A549 (cell line): ENCODE data around the gene DIAPH2. TPM values are rescaled to one million over a fixed set of nuclear protein-coding genes. Genes with fewer than 3 reads are reported as not detected.
A peak's percentile ranks its signal among the peaks of the same experiment; 100 is the strongest.

ENCODE experiments used
- ATAC-seq, 2 experiments: fragments of 200-7000 bp in 1 of 2; fragments of >200 bp in 1 of 2; cut with Nextera tagmentation in 1 of 2; cut with Tn5 transposase in 1 of 2; 3 replicates each; pipeline versions ENCODE4 v1.8.0 to v1.9.1; 2018 to 2020; ENCODE audit warnings: mild to moderate bottlenecking in 1 of 2, moderate library complexity in 1 of 2
- CTCF ChIA-PET: fragments of 300-600 bp; sonication (Branson Sonifier 250); formaldehyde crosslinking; extraction: SDS; loops from one replicate; lab custom pipeline; 2021; ENCODE audit warnings: antibody characterized with exemption, inconsistent platforms; lab: Yijun Ruan, JAX
- POLR2A ChIA-PET: fragments of 350-600 bp; formaldehyde crosslinking; extraction: SDS; loops from one replicate; lab custom pipeline; 2021; ENCODE audit warnings: antibody characterized with exemption, inconsistent platforms; lab: Yijun Ruan, JAX
- DNase-seq, 2 experiments: peaks; one replicate each; pipeline versions ENCODE4 v3.0.0 to v3.0.0-alpha.2; 2011 to 2016; ENCODE audit warnings: low read depth in 1 of 2, low spot score in 1 of 2
- FAIRE-seq: peaks from 2 replicates; lab custom pipeline; 2011; peaks lifted over from hg19 to GRCh38; lab: Jason Lieb, UNC
- H3K27ac ChIP-seq, 2 experiments: fragments of >200 bp; sonication (Bioruptor Twin); formaldehyde crosslinking; 3 replicates each; pipeline ENCODE4 v1.5.1; 2016 to 2017
- H3K4me1 ChIP-seq: fragments of >200 bp; sonication (Bioruptor Twin); formaldehyde crosslinking; 3 replicates; pipeline ENCODE4 v1.6.1; 2016
- H3K4me2 ChIP-seq: fragments of >200 bp; sonication (Bioruptor Twin); formaldehyde crosslinking; 3 replicates; pipeline ENCODE4 v1.6.1; 2016
- H3K4me3 ChIP-seq: fragments of >200 bp; sonication (Bioruptor Twin); formaldehyde crosslinking; 3 replicates; pipeline ENCODE4 v1.5.1; 2016
- H3K9me3 ChIP-seq: fragments of >200 bp; sonication (Bioruptor Twin); formaldehyde crosslinking; 3 replicates; pipeline ENCODE4 v1.6.1; 2016
- CBX8 ChIP-seq: fragments of 200-600 bp; sonication (generic); IDR thresholded peaks from 2 replicates; pipeline ENCODE4 v1.6.1; 2016
- CHD4 ChIP-seq: fragments of 200-600 bp; sonication (generic); IDR thresholded peaks from 2 replicates; pipeline ENCODE4 v1.6.1; 2016; ENCODE audit warnings: antibody characterized with exemption, mild to moderate bottlenecking, borderline replicate concordance
- CTCF ChIP-seq: fragments of >200 bp; sonication (Bioruptor Twin); formaldehyde crosslinking; IDR thresholded peaks from 3 replicates; pipeline ENCODE4 v1.5.1; 2016
- ELK1 ChIP-seq: fragments of 150-350 bp; IDR thresholded peaks from 2 replicates; pipeline ENCODE4 v1.6.1; 2014; ENCODE audit warnings: low read depth, mild to moderate bottlenecking, low read length
- EP300 ChIP-seq, 2 experiments: fragments of >200 bp; sonication (Bioruptor Twin); formaldehyde crosslinking; IDR thresholded peaks; 2 replicates in 1 of 2; 3 replicates in 1 of 2; pipeline ENCODE4 v1.6.1; 2016 to 2017
- ESRRA ChIP-seq: fragments of 150-350 bp; IDR thresholded peaks from 2 replicates; pipeline ENCODE4 v1.6.1; 2014; ENCODE audit warnings: mild to moderate bottlenecking, low read length, borderline replicate concordance
- FOSB ChIP-seq: fragments of 250-450 bp; sonication (Bioruptor Pico); IDR thresholded peaks from 2 replicates; pipeline ENCODE4 v1.5.0; 2020; ENCODE audit warnings: mild to moderate bottlenecking, moderate library complexity
- FOSL2 ChIP-seq, 2 experiments: fragments of 450-650 bp in 1 of 2; fragments of >200 bp in 1 of 2; sonication (Bioruptor Twin) in 1 of 2; formaldehyde crosslinking; IDR thresholded peaks; 2 replicates each; pipeline versions ENCODE4 v1.5.0 to v1.6.1; 2016 to 2020; ENCODE audit warnings: mild to moderate bottlenecking in 1 of 2, moderate library complexity in 1 of 2
- GATA3 ChIP-seq: IDR thresholded peaks from 2 replicates; pipeline ENCODE4 v1.6.1; 2012; ENCODE audit warnings: borderline replicate concordance
- HES2 ChIP-seq: fragments of >200 bp; sonication (Bioruptor Twin); formaldehyde crosslinking; IDR thresholded peaks from 2 replicates; pipeline ENCODE4 v1.6.1; 2016
- JUN ChIP-seq, 2 experiments: fragments of >200 bp; sonication (Bioruptor Twin); formaldehyde crosslinking; IDR thresholded peaks; 2 replicates in 1 of 2; 3 replicates in 1 of 2; pipeline ENCODE4 v1.6.1; 2016 to 2017
- JUNB ChIP-seq: fragments of >200 bp; sonication (Bioruptor Twin); formaldehyde crosslinking; IDR thresholded peaks from 2 replicates; pipeline ENCODE4 v1.6.1; 2016
- KDM1A ChIP-seq: fragments of 200-600 bp; sonication (generic); IDR thresholded peaks from 2 replicates; pipeline ENCODE4 v1.6.1; 2016; ENCODE audit warnings: low read depth, mild to moderate bottlenecking
- KDM5A ChIP-seq: fragments of 200-600 bp; sonication (generic); IDR thresholded peaks from 2 replicates; pipeline ENCODE4 v1.6.1; 2016; ENCODE audit warnings: antibody characterized with exemption, mild to moderate bottlenecking
- MAX ChIP-seq: IDR thresholded peaks from 2 replicates; pipeline ENCODE4 v1.6.1; 2012
- NPAS2 ChIP-seq: fragments of 250-450 bp; sonication (Bioruptor Pico); IDR thresholded peaks from 2 replicates; pipeline ENCODE4 v1.8.0; 2022; ENCODE audit warnings: mild to moderate bottlenecking, moderate library complexity, borderline replicate concordance
- PHF8 ChIP-seq: fragments of 200-600 bp; sonication (generic); IDR thresholded peaks from 2 replicates; pipeline ENCODE4 v1.6.1; 2016; ENCODE audit warnings: low read depth, mild to moderate bottlenecking, antibody characterized with exemption, moderate library complexity, borderline replicate concordance
- POLR2A ChIP-seq: IDR thresholded peaks from 2 replicates; pipeline ENCODE4 v1.6.1; 2012; ENCODE audit warnings: mild to moderate bottlenecking, low read length
- RARB ChIP-seq: fragments of 250-450 bp; sonication (Bioruptor Pico); IDR thresholded peaks from 2 replicates; pipeline ENCODE4 v1.8.0; 2021; ENCODE audit warnings: mild to moderate bottlenecking, moderate library complexity
- RCOR1 ChIP-seq: fragments of 150-350 bp; IDR thresholded peaks from 2 replicates; pipeline ENCODE4 v1.6.1; 2014; ENCODE audit warnings: antibody characterized with exemption, low read length, low read depth
- RNF2 ChIP-seq: fragments of 200-600 bp; sonication (generic); IDR thresholded peaks from 2 replicates; pipeline ENCODE4 v1.6.1; 2016; ENCODE audit warnings: low read depth, mild to moderate bottlenecking, antibody characterized with exemption, moderate library complexity, borderline replicate concordance
- SMC3 ChIP-seq: fragments of >200 bp; sonication (Bioruptor Twin); formaldehyde crosslinking; IDR thresholded peaks from 3 replicates; pipeline ENCODE4 v1.6.1; 2018; ENCODE audit warnings: inconsistent platforms
- SREBF2 ChIP-seq: fragments of 450-650 bp; IDR thresholded peaks from 2 replicates; pipeline ENCODE4 v1.6.1; 2014; ENCODE audit warnings: mild to moderate bottlenecking, moderate library complexity
- ZFP36 ChIP-seq: fragments of 450-650 bp; IDR thresholded peaks from 2 replicates; pipeline ENCODE4 v1.6.1; 2014; ENCODE audit warnings: borderline replicate concordance; ENCODE audit not compliant: partially characterized antibody
- ZSCAN20 ChIP-seq: fragments of 250-450 bp; sonication (Bioruptor Pico); IDR thresholded peaks from 2 replicates; pipeline ENCODE4 v1.8.0; 2022; ENCODE audit warnings: mild to moderate bottlenecking, moderate library complexity
- WGBS: methylation state at CpG from one replicate; pipeline ENCODE4 v1.1.6; 2017; ENCODE audit errors: missing lambda C conversion rate; 5-methylcytosine and 5-hydroxymethylcytosine counted together
- polyA plus RNA-seq, 4 experiments: library from polyadenylated mRNA; depleted of rRNA in 3 of 4; stranded (reverse); fragments of >200 nt; fragmentation: RNase III in 1 of 4; extraction: RNeasy Plus Mini Kit Qiagen cat#74134 plus additional on column Dnase treatment in 1 of 4; gene quantifications; 2 replicates in 3 of 4; 3 replicates in 1 of 4; pipeline ENCODE4 v1.2.3, GENCODE V29; 2011 to 2017
- TF ChIP-seq, protein P1 (sequence below): fragments of 250-450 bp; sonication (Bioruptor Pico); IDR thresholded peaks from 2 replicates; pipeline ENCODE4 v1.5.0; 2021; ENCODE audit warnings: mild to moderate bottlenecking, moderate library complexity, borderline replicate concordance

DIAPH2 gene
- polyA plus RNA-seq, 2 of the 4 experiments (the other 2 are of a cell fraction) = 3.7 to 10.0 TPM

- DNase-seq = no peak
- POLR2A ChIA-PET = no interaction called here
- WGBS = 91% methylated on average over 1 of the region's 1 CpG
- ATAC-seq = no peak
- Histone ChIP-seq H3K9me3 (no peaks in the 10 kb centered on the region), H3K4me3 (no peak overlapping the region), H3K4me1 (peaks cover 6% of the 10 kb centered on the region; the same call in 1 of the 3 replicates), H3K27ac (no peak overlapping the region), H3K4me2 (no peak overlapping the region)
- TF ChIP-seq MAX = no peak
- no peak for TF ChIP-seq RARB (CRISPR knock-in tag)
- TF ChIP-seq KDM1A = no peak
- no peak for TF ChIP-seq ZSCAN20 (CRISPR knock-in tag)
- TF ChIP-seq ZFP36 = no peak
- TF ChIP-seq KDM5A = no peak
- no peak for TF ChIP-seq HES2
- CTCF ChIA-PET = no interaction called here
- peak; percentile 13 for FAIRE-seq
Measured at GRCh38 chrX:97145934-97146333, 461.3 kb downstream of the DIAPH2 start.

- Histone ChIP-seq H3K27ac (no peak overlapping the region), H3K9me3 (no peaks in the 10 kb centered on the region), H3K4me2 (no peak overlapping the region), H3K4me1 (peaks cover 28% of the 10 kb centered on the region), H3K4me3 (no peak overlapping the region)
- POLR2A ChIA-PET = no interaction called here
- ATAC-seq = no peak
- WGBS = 92% methylated on average over 1 of the region's 1 CpG
- no peak for FAIRE-seq
- CTCF ChIA-PET = no interaction called here
- TF ChIP-seq, protein P1, sequence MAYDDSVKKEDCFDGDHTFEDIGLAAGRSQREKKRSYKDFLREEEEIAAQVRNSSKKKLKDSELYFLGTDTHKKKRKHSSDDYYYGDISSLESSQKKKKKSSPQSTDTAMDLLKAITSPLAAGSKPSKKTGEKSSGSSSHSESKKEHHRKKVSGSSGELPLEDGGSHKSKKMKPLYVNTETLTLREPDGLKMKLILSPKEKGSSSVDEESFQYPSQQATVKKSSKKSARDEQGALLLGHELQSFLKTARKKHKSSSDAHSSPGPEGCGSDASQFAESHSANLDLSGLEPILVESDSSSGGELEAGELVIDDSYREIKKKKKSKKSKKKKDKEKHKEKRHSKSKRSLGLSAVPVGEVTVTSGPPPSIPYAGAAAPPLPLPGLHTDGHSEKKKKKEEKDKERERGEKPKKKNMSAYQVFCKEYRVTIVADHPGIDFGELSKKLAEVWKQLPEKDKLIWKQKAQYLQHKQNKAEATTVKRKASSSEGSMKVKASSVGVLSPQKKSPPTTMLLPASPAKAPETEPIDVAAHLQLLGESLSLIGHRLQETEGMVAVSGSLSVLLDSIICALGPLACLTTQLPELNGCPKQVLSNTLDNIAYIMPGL (CRISPR knock-in tag) = no peak
- TF ChIP-seq GATA3 = no peak
- no peak for TF ChIP-seq SMC3
- no peak for TF ChIP-seq CBX8
- no peak for TF ChIP-seq KDM1A
- no peak for TF ChIP-seq RNF2
- no peak for TF ChIP-seq ELK1
- no peak for TF ChIP-seq EP300 (IDR thresholded peaks at IDR 0.05)
- no peak for TF ChIP-seq SREBF2
- no peak for TF ChIP-seq CHD4
- TF ChIP-seq ESRRA = no peak
- TF ChIP-seq NPAS2 (CRISPR knock-in tag) = no peak
- no peak for TF ChIP-seq PHF8
- no peak for TF ChIP-seq POLR2A
- DNase-seq = no peak
Measured at GRCh38 chrX:97155816-97156215, 471.2 kb downstream of the DIAPH2 start.

GRCh38 chrX:97158269-97158668 lies 473.6 kb downstream of the DIAPH2 start:
- FAIRE-seq (peak; percentile 13), ATAC-seq (peak in 1 of 2 experiments; percentile 68; a peak in 2 of 6 replicates), DNase-seq (peak in 1 of 2 experiments; percentile 14)
- POLR2A ChIA-PET = no interaction called here
- no peaks in the 10 kb centered on the region for H3K9me3 ChIP-seq
- CTCF ChIA-PET = interaction anchor here (1.0 kb wide), 1 partner anchor 527 kb away, joined by 3 read pairs; no protein-coding TSS in a partner anchor
- H3K27ac ChIP-seq = peak overlapping the region; percentile 84 to 88
- no peak overlapping the region; the same call in 2 of the 3 replicates for H3K4me3 ChIP-seq
- WGBS = 18% methylated on average over 4 of the region's 4 CpGs
- peak overlapping the region; percentile 84 for H3K4me2 ChIP-seq
- H3K4me1 ChIP-seq = peaks cover 44% of the 10 kb centered on the region
- TF ChIP-seq FOSL2 (IDR thresholded peaks at IDR 0.05) = no peak
- TF ChIP-seq FOSL2 (CRISPR knock-in tag; IDR thresholded peaks at IDR 0.05) = peak; percentile 33; the same call in 1 of the 2 replicates
- no peak for TF ChIP-seq JUN (IDR thresholded peaks at IDR 0.05)
- TF ChIP-seq RCOR1 = no peak
- no peak for TF ChIP-seq FOSB (CRISPR knock-in tag)
- TF ChIP-seq JUNB = peak; percentile 22; the same call in 1 of the 2 replicates
- no peak for TF ChIP-seq ESRRA
- TF ChIP-seq CTCF = no peak
- TF ChIP-seq ZFP36 = no peak
- no peak for TF ChIP-seq GATA3
